H1 (cell line): ENCODE results near the gene LRP1. TPM values are rescaled to one million over a fixed set of nuclear protein-coding genes. Genes with fewer than 3 reads are reported as not detected.

ENCODE experiments used
- ASH2L ChIP-seq: fragments of 200-600, 300-600 bp; sonication (generic); IDR thresholded peaks from one replicate; pipeline ENCODE4 v1.7.1; 2017; ENCODE audit warnings: low read length
- BACH1 ChIP-seq: IDR thresholded peaks from 2 replicates; pipeline ENCODE4 v1.6.1; 2012; ENCODE audit warnings: low read length, improper control_type of control experiment
- BCL11A ChIP-seq, 2 experiments: IDR thresholded peaks; one replicate each; pipeline ENCODE4 v1.6.1; 2011; ENCODE audit warnings: low read depth in 2 of 2, low read length in 2 of 2, mild to moderate bottlenecking in 2 of 2
- CEBPB ChIP-seq: IDR thresholded peaks from 2 replicates; pipeline ENCODE4 v1.6.1; 2012; ENCODE audit warnings: low read depth, low read length
- CHD1 ChIP-seq: IDR thresholded peaks from 2 replicates; pipeline ENCODE4 v1.6.1; 2012; ENCODE audit warnings: low read depth, low read length, improper control_type of control experiment
- CHD7 ChIP-seq: fragments of 300-600 bp; sonication (generic); IDR thresholded peaks from 2 replicates; pipeline ENCODE4 v1.7.1; 2012; ENCODE audit warnings: low read length, moderate library complexity, mild to moderate bottlenecking, inconsistent platforms; ENCODE audit not compliant: insufficient replicate concordance
- JUN ChIP-seq: IDR thresholded peaks from 2 replicates; pipeline ENCODE4 v1.6.1; 2011; ENCODE audit warnings: low read depth, mild to moderate bottlenecking, improper control_type of control experiment, low read length
- MAX ChIP-seq: IDR thresholded peaks from 2 replicates; pipeline ENCODE4 v1.6.1; 2012; ENCODE audit warnings: inconsistent platforms
- RFX5 ChIP-seq: IDR thresholded peaks from 2 replicates; pipeline ENCODE4 v1.6.1; 2011; ENCODE audit warnings: low read depth, low read length, improper control_type of control experiment, borderline replicate concordance
- RXRA ChIP-seq: IDR thresholded peaks from 2 replicates; pipeline ENCODE4 v1.6.1; 2011; ENCODE audit warnings: low read depth, mild to moderate bottlenecking, low read length, moderate library complexity; ENCODE audit not compliant: insufficient read depth
- polyA plus RNA-seq, 7 experiments: library from polyadenylated mRNA; depleted of rRNA in 3 of 7; stranded (reverse) in 5 of 7; unstranded in 2 of 7; fragments of >200 nt in 5 of 7; fragments of 200-250 nt in 2 of 7; gene quantifications; 1 replicate in 5 of 7; 2 replicates in 1 of 7; 4 replicates in 1 of 7; pipeline versions ENCODE4 v1.2.1 to v1.2.3, GENCODE V29; 2011 to 2013; ENCODE audit warnings: missing spikeins in 2 of 7, mixed read lengths in 2 of 7
- total RNA-seq: library from RNA; stranded (reverse); fragmentation: NEBNext Ultra II Directional; extraction: Animal tissue kit (Norgen Biotek cat#: 25700); gene quantifications from 2 replicates; pipeline ENCODE4 v1.2.1, GENCODE V29; 2021

The LRP1 gene
- total and polyA plus RNA-seq, 2 of the 8 experiments (the other 6 are each of a cell fraction or from before 2014, with no cell fraction given) = 35.3 to 92.5 TPM

- no peak for TF ChIP-seq CHD7
- no peak for TF ChIP-seq JUN
- TF ChIP-seq BACH1 = no peak
- TF ChIP-seq RXRA = no peak
- peak; percentile 56 for TF ChIP-seq ASH2L
- no peak for TF ChIP-seq CHD1
- no peak for TF ChIP-seq CEBPB
- peak; percentile 50 for TF ChIP-seq MAX
- TF ChIP-seq BCL11A (IDR thresholded peaks at IDR 0.05; ENCODE audit: low read depth in 2 of 2, low read length in 2 of 2) = no peak
- no peak for TF ChIP-seq RFX5
Measured at GRCh38 chr12:57110104-57111030, 17.9 kb upstream of the LRP1 start (continued).
